Stimulated activated CD4-positive, alpha-beta T cell treated with anti-CD3 and anti-CD28 coated beads, Interleukin-2, amount 100 ng/mL, for 24 hours (primary cell): ENCODE results near the gene PHF19.

Experiments
- DNase-seq, 2 donors: peaks; one replicate each; pipeline ENCODE4 v3.0.0-alpha.2; 2020

The PHF19 gene

GRCh38 chr9:120872791-120873502, 4.0 kb downstream of the PHF19 start:
- no peak for DNase-seq

DNA sequence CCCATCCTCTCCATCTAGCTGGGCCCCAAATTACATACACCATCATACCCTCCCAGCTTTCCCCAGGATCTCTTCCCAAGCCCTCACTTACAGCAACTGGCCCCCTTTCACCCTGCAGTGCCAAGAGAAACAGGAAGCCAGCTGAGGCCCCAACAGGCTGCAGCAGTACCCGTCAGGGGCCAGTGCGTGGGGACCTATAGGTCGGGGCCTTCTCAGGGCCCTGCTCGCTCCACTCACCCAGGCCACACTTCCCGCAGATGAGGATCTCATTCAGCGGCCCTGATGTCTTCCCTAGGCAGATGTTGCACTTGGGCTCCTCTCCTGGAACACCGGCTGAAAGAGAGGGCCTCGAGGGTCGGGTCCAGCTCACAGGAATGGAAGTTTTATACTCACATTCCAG, 6.8 kb downstream of the PHF19 start:
- DNase-seq = no peak

- no peak for DNase-seq
Observed at GRCh38 chr9:120869726-120870125, 7.3 kb downstream of the PHF19 start.

DNA sequence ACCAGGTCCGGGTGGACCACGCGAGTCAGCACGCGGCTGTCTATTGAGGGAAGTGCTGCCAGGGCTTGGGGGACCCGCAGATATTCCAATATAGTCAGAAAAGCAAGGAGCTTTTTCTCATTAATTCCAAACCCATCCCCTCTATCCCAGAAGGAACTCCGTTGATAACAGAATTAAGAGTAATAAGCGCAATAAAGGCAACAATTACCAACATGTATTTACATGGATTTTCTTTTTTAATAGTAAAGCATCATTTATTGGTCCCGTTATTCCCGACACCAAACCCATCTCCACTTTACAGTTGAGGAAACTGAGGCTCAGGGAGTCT, 7.7 kb downstream of the PHF19 start:
- no peak for DNase-seq

DNA sequence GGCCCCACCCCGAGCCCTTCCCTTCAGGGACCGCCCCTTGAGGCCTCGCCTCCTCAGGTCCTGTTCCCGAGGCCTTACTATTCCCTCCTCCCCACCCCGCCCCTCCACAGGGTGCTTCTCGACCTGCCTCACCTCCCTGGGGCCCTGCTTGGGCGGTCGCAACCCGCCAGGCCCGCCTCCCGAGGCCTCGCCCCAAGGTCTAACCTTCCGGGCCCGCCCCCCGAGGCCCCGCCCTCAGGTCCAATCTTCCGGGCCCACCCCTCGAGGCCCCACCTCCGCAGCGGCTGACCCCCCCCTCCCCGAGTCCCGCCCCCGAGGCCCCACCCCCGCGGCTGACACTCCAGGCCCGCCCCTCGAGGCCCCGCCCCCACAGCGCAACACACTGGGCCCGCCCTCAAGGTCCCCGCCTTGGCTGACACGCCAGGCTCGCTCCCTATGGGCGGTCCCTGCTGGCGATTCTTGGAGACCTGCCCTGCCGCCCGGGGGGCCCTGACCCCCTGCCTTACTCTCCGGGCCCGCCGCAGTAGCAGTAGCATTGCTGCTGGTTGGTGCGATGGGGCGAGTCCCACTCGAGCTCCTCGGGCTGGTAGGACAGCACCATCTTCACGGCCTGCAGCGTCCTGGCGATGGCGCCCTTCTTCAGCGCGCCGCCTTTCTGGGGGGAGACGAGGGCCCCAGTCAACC, 8.2 kb downstream of the PHF19 start:
- peak; percentile 98 for DNase-seq

DNA sequence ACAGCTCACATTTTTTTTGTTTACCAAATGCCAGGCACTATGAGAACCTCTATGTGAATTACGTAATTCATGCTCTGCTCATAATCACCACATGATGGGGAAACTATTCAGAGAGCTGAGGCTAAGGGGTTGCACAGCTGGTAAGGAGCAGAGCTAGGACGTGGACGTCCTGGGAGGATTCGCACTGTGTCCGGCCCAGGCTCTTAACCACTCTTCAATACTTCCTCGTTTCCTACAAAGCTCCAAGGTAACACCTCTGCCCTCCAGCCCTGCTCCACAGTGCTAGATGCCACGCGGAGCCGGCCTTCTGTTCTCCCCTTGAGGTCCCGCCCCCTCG, 8.7 kb downstream of the PHF19 start:
- no peak for DNase-seq

- no peak for DNase-seq
Observed at GRCh38 chr9:120867676-120868338, 9.2 kb downstream of the PHF19 start.

DNA sequence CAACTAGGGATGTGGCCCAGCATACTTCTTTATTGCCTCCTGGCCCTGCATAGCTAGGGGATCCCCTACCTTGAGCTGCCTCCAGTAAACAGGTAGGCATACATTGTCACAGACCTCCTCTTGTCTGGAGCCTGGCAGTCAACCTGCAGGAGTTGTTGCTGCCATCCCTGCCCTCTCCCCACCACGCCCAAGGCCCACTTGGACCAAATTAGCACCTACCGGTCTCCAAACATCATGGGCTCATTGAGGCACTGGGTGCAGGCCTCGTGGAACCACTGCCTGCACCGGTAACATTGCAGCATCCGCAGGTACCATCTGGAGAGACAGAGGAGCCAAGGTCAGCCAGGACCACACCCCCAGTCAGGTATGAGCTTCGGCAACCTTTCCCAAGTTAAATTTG, 10.3 kb downstream of the PHF19 start:
- no peak for DNase-seq

DNA sequence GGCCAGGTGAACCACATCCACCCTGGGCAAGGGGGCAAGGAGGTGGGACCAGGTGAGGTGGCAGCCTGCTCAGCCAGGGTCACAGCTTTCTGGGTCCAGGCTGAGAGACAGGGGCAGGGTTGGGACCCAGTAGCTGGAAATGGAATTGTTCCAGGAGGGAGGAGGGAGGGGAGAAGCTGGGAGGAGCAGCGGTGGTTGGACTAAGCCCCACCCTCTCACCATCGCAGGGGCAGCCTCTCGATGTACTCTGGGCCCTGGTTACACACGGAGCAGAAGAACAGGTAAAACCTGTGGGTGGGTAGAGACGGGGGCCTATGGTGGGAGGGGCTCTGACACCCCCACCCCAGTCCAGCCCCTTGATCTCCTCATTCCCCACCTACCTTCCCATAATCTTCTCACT, 11.2 kb downstream of the PHF19 start:
- DNase-seq = no peak

- no peak for DNase-seq
Observed at GRCh38 chr9:120865176-120865575, 11.8 kb downstream of the PHF19 start.

- no peak for DNase-seq
Observed at GRCh38 chr9:120864719-120865118, 12.3 kb downstream of the PHF19 start.

DNA sequence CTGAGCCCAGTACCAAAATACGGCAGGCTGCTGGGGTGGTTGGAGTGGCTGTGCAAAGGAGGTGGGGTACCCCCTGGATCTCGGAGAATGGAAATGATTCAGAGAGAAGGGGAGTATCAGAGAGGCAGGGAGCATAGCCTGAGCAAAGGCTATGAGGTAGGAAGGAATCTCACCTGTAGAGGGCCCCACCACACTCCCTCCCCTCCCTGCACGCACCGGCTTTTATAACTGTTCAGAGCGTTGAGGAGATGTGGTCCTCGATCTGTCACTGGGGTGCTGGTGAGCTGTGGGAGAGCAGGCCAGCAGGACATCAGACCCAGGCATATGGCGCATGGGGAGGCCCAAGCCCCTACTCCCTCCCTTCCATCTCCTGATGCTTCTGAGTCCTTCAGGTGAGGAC, 13.2 kb downstream of the PHF19 start:
- no peak for DNase-seq

GRCh38 chr9:120862452-120862851, 14.5 kb downstream of the PHF19 start:
- no peak for DNase-seq

GRCh38 chr9:120861935-120862334, 15.1 kb downstream of the PHF19 start:
- no peak for DNase-seq

DNA sequence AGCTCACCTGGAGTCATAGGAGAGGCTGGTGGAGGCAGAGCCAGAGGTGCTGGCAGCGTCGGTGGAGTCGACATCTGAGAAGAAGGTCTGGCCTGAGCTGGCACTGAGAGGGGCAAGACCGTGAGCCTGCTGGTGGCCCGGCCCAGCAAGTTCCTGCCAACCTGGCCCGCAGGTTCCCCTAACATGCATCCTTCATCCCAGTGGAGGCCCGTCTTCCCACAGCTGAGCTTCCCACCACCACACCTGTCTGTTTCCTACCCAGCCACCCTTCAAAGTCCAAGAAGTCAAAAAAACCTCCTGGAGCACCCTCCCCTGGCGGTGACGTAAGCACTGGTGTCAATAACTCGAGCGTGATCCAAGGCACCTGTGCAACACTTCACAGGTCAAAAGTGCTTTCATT, 16.9 kb downstream of the PHF19 start:
- DNase-seq = no peak

DNA sequence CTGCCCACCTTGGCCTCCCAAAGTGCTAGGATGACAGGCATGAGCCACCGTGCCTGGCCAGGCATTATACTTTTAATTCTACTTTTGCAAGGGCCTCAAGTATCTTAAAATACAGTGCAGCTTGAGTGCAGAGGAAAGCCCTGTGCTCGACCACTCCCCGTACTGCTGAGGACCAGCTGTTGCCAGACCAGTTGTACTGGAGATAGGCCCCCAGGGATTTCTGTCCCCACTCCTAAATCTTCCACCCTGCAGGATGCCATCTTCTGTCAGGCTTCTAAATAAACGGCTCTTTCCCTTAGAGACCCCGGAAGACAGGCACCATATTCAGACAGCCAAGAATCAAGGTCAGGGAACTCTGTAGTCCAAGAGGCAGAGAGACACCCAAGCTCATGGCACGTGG, 17.6 kb downstream of the PHF19 start:
- DNase-seq = no peak

DNA sequence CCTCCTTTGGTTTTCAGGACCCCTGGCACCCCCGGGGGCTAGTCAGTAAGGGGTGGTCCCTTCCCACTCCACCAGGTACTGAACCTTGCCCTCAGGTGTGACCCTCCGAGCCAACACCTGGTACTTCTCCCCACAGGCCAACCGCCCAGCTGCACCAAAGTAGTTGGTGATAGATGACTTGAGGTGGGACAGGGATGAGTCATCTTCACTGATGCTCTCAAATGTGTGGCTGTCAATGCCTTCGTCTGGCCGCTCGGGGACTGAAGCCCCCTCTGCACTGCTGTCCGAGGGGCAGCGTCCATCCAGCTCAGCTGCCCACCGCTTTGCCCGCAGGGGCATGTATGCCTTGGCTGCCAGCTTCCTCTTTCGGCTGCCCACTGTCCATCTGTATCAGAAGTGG, 19.1 kb downstream of the PHF19 start:
- no peak for DNase-seq

- DNase-seq = peak in 1 of 2 donors; percentile 13
Observed at GRCh38 chr9:120857481-120857880, 19.5 kb downstream of the PHF19 start.

GRCh38 chr9:120856700-120857099, 20.3 kb downstream of the PHF19 start:
- peak in 1 of 2 donors; percentile 11 for DNase-seq

GRCh38 chr9:120855827-120856670, 20.9 kb downstream of the PHF19 start:
- no peak for DNase-seq

GRCh38 chr9:120854596-120855327, 22.2 kb downstream of the PHF19 start:
- DNase-seq = no peak

GRCh38 chr9:120853198-120853597, 23.8 kb downstream of the PHF19 start:
- no peak for DNase-seq
